H9 (cell line): ENCODE measurements around the gene GPR137. TPM values are rescaled to one million over a fixed set of nuclear protein-coding genes. Genes with fewer than 3 reads are reported as not detected.
A peak's percentile ranks its signal among the peaks of the same experiment; 100 is the strongest.

Source experiments
- DNase-seq: peaks from one replicate; pipeline ENCODE4 v3.0.0-alpha.2; 2017
- H2AFZ ChIP-seq: one replicate; pipeline ENCODE4 v1.6.1; 2013; ENCODE audit warnings: mild to moderate bottlenecking, low read length, control low read depth, moderate library complexity
- H2AK5ac ChIP-seq: 2 replicates; pipeline ENCODE4 v1.6.1; 2013; ENCODE audit warnings: low read length, control low read depth, mixed read lengths; ENCODE audit not compliant: insufficient read length
- H2BK120ac ChIP-seq: one replicate; pipeline ENCODE4 v1.6.1; 2013; ENCODE audit warnings: low read depth, mild to moderate bottlenecking, low read length, control low read depth, inconsistent platforms; ENCODE audit not compliant: poor library complexity, severe bottlenecking
- H2BK12ac ChIP-seq: 2 replicates; pipeline ENCODE4 v1.6.1; 2013; ENCODE audit warnings: low read length, control low read depth, mixed read lengths, low read depth; ENCODE audit not compliant: insufficient read length
- H2BK15ac ChIP-seq: 2 replicates; pipeline ENCODE4 v1.6.1; 2013; ENCODE audit warnings: low read depth, low read length, control low read depth
- H2BK20ac ChIP-seq: one replicate; pipeline ENCODE4 v1.6.1; 2013; ENCODE audit warnings: low read depth, mild to moderate bottlenecking, low read length, control low read depth, inconsistent platforms; ENCODE audit not compliant: poor library complexity, severe bottlenecking
- H2BK5ac ChIP-seq: 2 replicates; pipeline ENCODE4 v1.6.1; 2013; ENCODE audit warnings: low read length, control low read depth, mixed read lengths; ENCODE audit not compliant: insufficient read length
- H3K14ac ChIP-seq: 2 replicates; pipeline ENCODE4 v1.6.1; 2013; ENCODE audit warnings: low read length, control low read depth; ENCODE audit not compliant: insufficient read depth
- H3K18ac ChIP-seq: 2 replicates; pipeline ENCODE4 v1.6.1; 2013; ENCODE audit warnings: low read depth, mild to moderate bottlenecking, mixed read lengths, low read length, control low read depth; ENCODE audit not compliant: insufficient read length
- H3K23ac ChIP-seq: 2 replicates; pipeline ENCODE4 v1.6.1; 2013; ENCODE audit warnings: low read length, control low read depth, mixed read lengths, low read depth; ENCODE audit not compliant: insufficient read length
- H3K23me2 ChIP-seq: 2 replicates; pipeline ENCODE4 v1.6.1; 2013; ENCODE audit warnings: low read depth, mild to moderate bottlenecking, mixed read lengths, low read length, control low read depth; ENCODE audit not compliant: insufficient read length, poor library complexity, severe bottlenecking
- H3K27ac ChIP-seq: 2 replicates; pipeline ENCODE4 v1.5.1; 2013; ENCODE audit warnings: low read length, control low read depth, mixed read lengths, low read depth; ENCODE audit not compliant: insufficient read length
- H3K27me3 ChIP-seq: 2 replicates; pipeline ENCODE4 v1.6.1; 2013; ENCODE audit warnings: low read length, control low read depth, inconsistent platforms; ENCODE audit not compliant: insufficient read depth
- H3K4ac ChIP-seq: 2 replicates; pipeline ENCODE4 v1.6.1; 2013; ENCODE audit warnings: low read depth, mild to moderate bottlenecking, control low read depth, inconsistent platforms, low read length, moderate library complexity
- H3K4me1 ChIP-seq: 2 replicates; pipeline ENCODE4 v1.6.1; 2013; ENCODE audit warnings: low read length, control low read depth, inconsistent platforms; ENCODE audit not compliant: insufficient read depth
- H3K4me2 ChIP-seq: 2 replicates; pipeline ENCODE4 v1.6.1; 2013; ENCODE audit warnings: low read length, control low read depth, mixed read lengths; ENCODE audit not compliant: insufficient read length, insufficient read depth
- H3K56ac ChIP-seq: 2 replicates; pipeline ENCODE4 v1.6.1; 2013; ENCODE audit warnings: low read depth, mild to moderate bottlenecking, mixed read lengths, low read length, control low read depth; ENCODE audit not compliant: insufficient read length
- H3K79me1 ChIP-seq: 2 replicates; pipeline ENCODE4 v1.6.1; 2013; ENCODE audit warnings: low read depth, mild to moderate bottlenecking, moderate library complexity, low read length, control low read depth, inconsistent platforms; ENCODE audit not compliant: insufficient read depth, poor library complexity, severe bottlenecking
- H3K79me2 ChIP-seq: 2 replicates; pipeline ENCODE4 v1.6.1; 2013; ENCODE audit warnings: low read length, control low read depth, inconsistent platforms; ENCODE audit not compliant: insufficient read depth
- H3K9ac ChIP-seq: 2 replicates; pipeline ENCODE4 v1.6.1; 2013; ENCODE audit warnings: low read length, control low read depth, mixed read lengths; ENCODE audit not compliant: insufficient read length; ENCODE audit errors: extremely low read depth
- H3K9me3 ChIP-seq: one replicate; pipeline ENCODE4 v1.6.1; 2013; ENCODE audit warnings: low read depth, low read length, inconsistent platforms; ENCODE audit not compliant: control insufficient read depth
- H3T11ph ChIP-seq: one replicate; pipeline ENCODE4 v1.6.1; 2013; ENCODE audit warnings: mild to moderate bottlenecking, low read length, control low read depth, inconsistent platforms
- H4K20me1 ChIP-seq: one replicate; pipeline ENCODE4 v1.6.1; 2013; ENCODE audit not compliant: control insufficient read depth, insufficient read length, insufficient read depth
- H4K5ac ChIP-seq: 2 replicates; pipeline ENCODE4 v1.6.1; 2013; ENCODE audit warnings: low read depth, mild to moderate bottlenecking, mixed read lengths, low read length, control low read depth; ENCODE audit not compliant: insufficient read length
- H4K8ac ChIP-seq: replicated peaks from 2 replicates; pipeline ENCODE4 v1.6.1; 2013; ENCODE audit warnings: low read length, control low read depth, mixed read lengths, low read depth; ENCODE audit not compliant: insufficient read length
- H4K91ac ChIP-seq: 2 replicates; pipeline ENCODE4 v1.6.1; 2013; ENCODE audit warnings: low read depth, mild to moderate bottlenecking, moderate library complexity, mixed read lengths, low read length, control low read depth; ENCODE audit not compliant: insufficient read length
- H3K27ac Mint-ChIP-seq, 3 experiments: 2 replicates in 2 of 3; 3 replicates in 1 of 3; pipeline ENCODE4 v1.8.0; 2020 to 2021; ENCODE audit warnings: mixed read lengths in 3 of 3, mild to moderate bottlenecking in 1 of 3, moderate library complexity in 1 of 3
- H3K27me3 Mint-ChIP-seq: 2 replicates; pipeline ENCODE4 v1.8.0; 2021; ENCODE audit warnings: low read depth, mild to moderate bottlenecking, moderate library complexity, mixed read lengths
- H3K36me3 Mint-ChIP-seq, 3 experiments: 2 replicates in 2 of 3; 3 replicates in 1 of 3; pipeline ENCODE4 v1.8.0; 2020 to 2021; ENCODE audit warnings: low read depth in 3 of 3, mixed read lengths in 3 of 3; ENCODE audit not compliant: insufficient read depth in 1 of 3
- H3K4me1 Mint-ChIP-seq, 2 experiments: 2 replicates each; pipeline ENCODE4 v1.8.0; 2020; ENCODE audit warnings: mixed read lengths in 2 of 2
- H3K4me3 Mint-ChIP-seq, 2 experiments: 2 replicates in 1 of 2; 3 replicates in 1 of 2; pipeline ENCODE4 v1.8.0; 2020 to 2021; ENCODE audit warnings: mild to moderate bottlenecking in 2 of 2, mixed read lengths in 2 of 2, moderate library complexity in 1 of 2
- H3K9me3 Mint-ChIP-seq, 2 experiments: 2 replicates in 1 of 2; 3 replicates in 1 of 2; pipeline ENCODE4 v1.8.0; 2020; ENCODE audit warnings: mild to moderate bottlenecking in 2 of 2, mixed read lengths in 2 of 2, moderate library complexity in 1 of 2
- CTCF ChIP-seq: fragments of 200-600 bp; sonication (generic); conservative IDR thresholded peaks from 3 replicates; pipeline ENCODE4 v1.8.0; 2021; ENCODE audit warnings: antibody characterized with exemption, mild to moderate bottlenecking
- WGBS: extraction: QIAGEN DNeasy Blood & Tissue Kit; methylation state at CpG from one replicate; pipeline ENCODE4 v1.1.7; 2013; ENCODE audit warnings: missing lambda C conversion rate, low lambda C conversion rate, mixed read lengths; ENCODE audit not compliant: insufficient read length; ENCODE audit errors: extremely low coverage; 5-methylcytosine and 5-hydroxymethylcytosine counted together
- total RNA-seq: library from RNA; stranded (reverse); gene quantifications from 2 replicates; pipeline ENCODE4 v1.2.1, GENCODE V29; 2021

GPR137 gene
- total RNA-seq, 1 experiment from 2014 or later: 39.6 TPM

DNA sequence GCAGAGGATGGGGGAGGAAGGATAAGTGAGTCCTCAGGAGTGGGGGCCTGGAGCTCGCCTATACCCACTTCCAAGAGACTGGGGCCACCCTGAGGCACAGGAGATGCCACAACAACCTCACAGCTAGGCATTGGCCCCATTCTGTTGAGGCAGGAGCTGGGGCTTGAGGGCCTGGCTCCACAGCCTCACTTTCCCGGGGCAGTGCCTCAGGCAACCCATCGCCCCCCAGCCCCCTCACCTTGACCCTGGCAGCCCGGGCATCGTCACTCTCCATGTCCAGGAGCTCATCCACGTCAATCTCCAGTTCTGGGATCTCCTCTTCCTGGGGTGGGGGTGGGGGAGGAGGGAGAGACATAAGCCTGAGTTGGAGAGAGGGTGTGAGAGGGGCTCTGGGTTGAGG lies 40.7 kb upstream of the GPR137 start:
- Histone ChIP-seq H3K14ac (no peak overlapping the region), H3K23ac (no peak overlapping the region), H3T11ph (no peak overlapping the region), H3K4ac (no peak overlapping the region), H3K4me2 (peak overlapping the region; percentile 39), H3K9ac (no peak overlapping the region), H2BK15ac (no peak overlapping the region), H2BK5ac (no peak overlapping the region), H3K23me2 (peaks cover 21% of the 10 kb centered on the region), H3K79me1 (no peaks in the 10 kb centered on the region), H3K9me3 (no peaks in the 10 kb centered on the region), H3K4me1 (peaks cover 7% of the 10 kb centered on the region; the same call in 1 of the 2 replicates), H4K91ac (no peak overlapping the region), H2AFZ (no peak overlapping the region), H3K27ac (no peak overlapping the region), H2BK12ac (no peak overlapping the region), H2AK5ac (no peak overlapping the region), H2BK120ac (no peak overlapping the region), H4K5ac (no peak overlapping the region), H2BK20ac (no peak overlapping the region), H3K79me2 (peaks cover 9% of the 10 kb centered on the region; the same call in 1 of the 2 replicates), H3K18ac (no peak overlapping the region), H4K20me1 (no peaks in the 10 kb centered on the region), H3K56ac (no peak overlapping the region), H4K8ac (no peak overlapping the region), H3K27me3 (no peaks in the 10 kb centered on the region)
- Mint-ChIP-seq H3K27ac (peak overlapping the region in 1 of 3 experiments; percentile 48; a peak in 1 of 7 replicates), H3K36me3 (peaks cover 12 to 22% (median 13%) of the 10 kb centered on the region in 3 experiments), H3K9me3 (no peaks in the 10 kb centered on the region; a peak in 1 of 5 replicates), H3K4me3 (peak overlapping the region; percentile 88 to 94), H3K27me3 (no peaks in the 10 kb centered on the region), H3K4me1 (peaks cover 40 to 48% of the 10 kb centered on the region in 2 experiments)
- no CpG with 5 or more reads among the region's 6 CpGs for WGBS
- DNase-seq: no peak
- TF ChIP-seq CTCF: no peak
